Natural killer cell (primary cell): Measurements from ENCODE around the gene LDB2. TPM values are rescaled to one million over a fixed set of nuclear protein-coding genes. Genes with fewer than 3 reads are reported as not detected.

Experiments
- ATAC-seq, 3 donors: fragments of 150-1000 bp in 2 of 3; fragments of 200-7000 bp in 1 of 3; cut with Tn5 transposase; 1 replicate in 1 of 3; 2 replicates in 2 of 3; pipeline ENCODE4 v1.10.0; 2021; ENCODE audit warnings: mild to moderate bottlenecking in 2 of 3, moderate library complexity in 2 of 3
- DNase-seq, 2 donors: peaks; one replicate each; pipeline versions ENCODE4 v3.0.0 to v3.0.0-alpha.2; 2013 to 2021; ENCODE audit warnings: mixed read lengths in 1 of 2
- H3K27ac ChIP-seq: one replicate; pipeline ENCODE4 v1.5.1; 2013; ENCODE audit warnings: mild to moderate bottlenecking, low read length
- H3K27me3 ChIP-seq: one replicate; pipeline ENCODE4 v1.6.1; 2013; ENCODE audit warnings: low read length; ENCODE audit not compliant: control insufficient read depth, insufficient read depth
- H3K36me3 ChIP-seq: one replicate; pipeline ENCODE4 v1.6.1; 2013; ENCODE audit warnings: low read length; ENCODE audit not compliant: control insufficient read depth, insufficient read depth
- H3K4me1 ChIP-seq: one replicate; pipeline ENCODE4 v1.6.1; 2013; ENCODE audit warnings: low read length; ENCODE audit not compliant: control insufficient read depth, insufficient read depth
- H3K4me3 ChIP-seq: one replicate; pipeline ENCODE4 v1.5.1; 2013; ENCODE audit warnings: low read length
- H3K9me3 ChIP-seq: one replicate; pipeline ENCODE4 v1.6.1; 2013; ENCODE audit warnings: low read length; ENCODE audit not compliant: control insufficient read depth, insufficient read depth
- H3K27ac Mint-ChIP-seq, 2 donors: one replicate each; pipeline ENCODE4 v1.8.0; 2022; ENCODE audit warnings: mild to moderate bottlenecking in 2 of 2, mixed read lengths in 2 of 2, moderate library complexity in 1 of 2
- H3K27me3 Mint-ChIP-seq, 2 donors: one replicate each; pipeline ENCODE4 v1.8.0; 2022; ENCODE audit warnings: low read depth in 2 of 2, mixed read lengths in 2 of 2
- H3K36me3 Mint-ChIP-seq: one replicate; pipeline ENCODE4 v1.8.0; 2022; ENCODE audit warnings: mixed read lengths
- H3K4me1 Mint-ChIP-seq, 2 donors: one replicate each; pipeline ENCODE4 v1.8.0; 2022; ENCODE audit warnings: mixed read lengths in 2 of 2
- H3K4me3 Mint-ChIP-seq: one replicate; pipeline ENCODE4 v1.8.0; 2022; ENCODE audit warnings: mild to moderate bottlenecking, moderate library complexity, mixed read lengths
- H3K9me3 Mint-ChIP-seq, 2 donors: one replicate each; pipeline ENCODE4 v1.8.0; 2022; ENCODE audit warnings: mixed read lengths in 2 of 2
- CTCF ChIP-seq: fragments of 200-600 bp; IDR thresholded peaks from one replicate; pipeline ENCODE4 v1.8.0; 2022; ENCODE audit warnings: antibody characterized with exemption
- WGBS: methylation state at CpG from one replicate; pipeline ENCODE4 v1.1.7; 2013; ENCODE audit warnings: missing lambda C conversion rate; ENCODE audit not compliant: insufficient coverage; 5-methylcytosine and 5-hydroxymethylcytosine counted together
- intact Hi-C: fragments of 100-400 bp; cut with micrococcal nuclease; formaldehyde crosslinking; loops from one replicate; pipeline ENCODE4 v1.14.2; 2022
- total RNA-seq, 4 donors: library from RNA; stranded (reverse); fragments of 120-200 nt in 1 of 4; gene quantifications; one replicate each; pipeline versions ENCODE4 v1.2.3 to v1.2.4, GENCODE V29; 2013 to 2022

LDB2 gene
- total RNA-seq, 3 donors from 2014 or later (not counting 1 experiment from before 2014, with no cell fraction given), result 8.2 to 14.2 (median 13.6) TPM

GRCh38 chr4:16738558-16738957 lies 159.9 kb downstream of the LDB2 start:
- H3K4me1 Mint-ChIP-seq, result no peaks in the 10 kb centered on the region
- ATAC-seq, result no peak
- H3K4me3 Mint-ChIP-seq, result no peak overlapping the region
- Histone ChIP-seq H3K4me3 (no peak overlapping the region), H3K9me3 (no peaks in the 10 kb centered on the region), H3K27me3 (no peaks in the 10 kb centered on the region), H3K4me1 (no peaks in the 10 kb centered on the region), H3K36me3 (no peaks in the 10 kb centered on the region), H3K27ac (no peak overlapping the region)
- intact Hi-C loops, result no loop called here
- no peaks in the 10 kb centered on the region for H3K27me3 Mint-ChIP-seq
- no peaks in the 10 kb centered on the region for H3K9me3 Mint-ChIP-seq
- DNase-seq, result no peak
- H3K36me3 Mint-ChIP-seq, result no peaks in the 10 kb centered on the region
- no peak overlapping the region for H3K27ac Mint-ChIP-seq
- no peak for TF ChIP-seq CTCF
- WGBS, result no CpG with 5 or more reads among the region's 1 CpG

- H3K4me3 ChIP-seq, result no peak overlapping the region
- no peak overlapping the region for H3K27ac ChIP-seq
- no peaks in the 10 kb centered on the region for H3K9me3 ChIP-seq
- Mint-ChIP-seq H3K27me3 (no peaks in the 10 kb centered on the region), H3K4me1 (no peaks in the 10 kb centered on the region), H3K4me3 (no peak overlapping the region), H3K9me3 (no peaks in the 10 kb centered on the region), H3K27ac (no peak overlapping the region), H3K36me3 (no peaks in the 10 kb centered on the region)
- H3K27me3 ChIP-seq, result no peaks in the 10 kb centered on the region
- no peak for ATAC-seq
- 85% methylated on average over 4 of the region's 4 CpGs for WGBS
- H3K4me1 ChIP-seq, result no peaks in the 10 kb centered on the region
- DNase-seq, result no peak
- H3K36me3 ChIP-seq, result no peaks in the 10 kb centered on the region
- intact Hi-C loops, result no loop called here
- TF ChIP-seq CTCF, result no peak
These were observed 164.9 kb downstream of the LDB2 start for GRCh38 chr4:16733509-16733908.

- Histone ChIP-seq H3K4me1 (no peaks in the 10 kb centered on the region), H3K27ac (no peak overlapping the region), H3K9me3 (no peaks in the 10 kb centered on the region), H3K27me3 (no peaks in the 10 kb centered on the region), H3K36me3 (no peaks in the 10 kb centered on the region), H3K4me3 (no peak overlapping the region)
- no peak for DNase-seq
- no peak overlapping the region for H3K27ac Mint-ChIP-seq
- no peaks in the 10 kb centered on the region for H3K27me3 Mint-ChIP-seq
- ATAC-seq, result no peak
- H3K4me3 Mint-ChIP-seq, result no peak overlapping the region
- no peaks in the 10 kb centered on the region for H3K36me3 Mint-ChIP-seq
- intact Hi-C loops, result no loop called here
- H3K9me3 Mint-ChIP-seq, result no peaks in the 10 kb centered on the region
- no peak for TF ChIP-seq CTCF
- no peaks in the 10 kb centered on the region for H3K4me1 Mint-ChIP-seq
- WGBS, result 92% methylated on average over 6 of the region's 6 CpGs
These were observed 165.7 kb downstream of the LDB2 start for GRCh38 chr4:16732741-16733140.

GRCh38 chr4:16731776-16732380 lies 166.6 kb downstream of the LDB2 start:
- no peak for TF ChIP-seq CTCF
- no peak for ATAC-seq
- Histone ChIP-seq H3K9me3 (no peaks in the 10 kb centered on the region), H3K4me3 (no peak overlapping the region), H3K27ac (no peak overlapping the region), H3K27me3 (no peaks in the 10 kb centered on the region), H3K4me1 (no peaks in the 10 kb centered on the region), H3K36me3 (no peaks in the 10 kb centered on the region)
- 60% methylated on average over 1 of the region's 3 CpGs for WGBS
- H3K27ac Mint-ChIP-seq, result no peak overlapping the region
- no peaks in the 10 kb centered on the region for H3K36me3 Mint-ChIP-seq
- H3K9me3 Mint-ChIP-seq, result no peaks in the 10 kb centered on the region
- H3K4me3 Mint-ChIP-seq, result no peak overlapping the region
- H3K4me1 Mint-ChIP-seq, result no peaks in the 10 kb centered on the region
- H3K27me3 Mint-ChIP-seq, result no peaks in the 10 kb centered on the region
- DNase-seq, result no peak
- intact Hi-C loops, result no loop called here
